ENCODE data around the gene PADI4. TPM values are rescaled to one million over a fixed set of nuclear protein-coding genes. Genes with fewer than 3 reads are reported as not detected.

The PADI4 gene
- total and polyA plus RNA-seq, 2 donors (not counting 3 experiments of a cell fraction or from before 2014, with no cell fraction given) = not detected

GRCh38 chr1:17335821-17336710 is 28.1 kb downstream of the PADI4 start:
- DNase-seq (ENCODE audit: low read depth, low spot score) (peak; percentile 33), FAIRE-seq (peak; percentile 52)
- Histone ChIP-seq H3K4me3 (replicated peaks in 1 of 3; ENCODE audit: insufficient read depth in 1 of 3, low read depth in 1 of 3, low read length in 3 of 3) (no peak overlapping the region), H3K9me3 (replicated peaks; ENCODE audit: control insufficient read depth, insufficient read depth, low read length) (no peaks in the 10 kb centered on the region), H3K4me2 (ENCODE audit: insufficient read depth, low read length) (no peak overlapping the region), H3K79me2 (ENCODE audit: control insufficient read depth, insufficient read depth, low read length) (no peaks in the 10 kb centered on the region), H3K9me1 (replicated peaks; ENCODE audit: control insufficient read depth, extremely low read depth, insufficient read depth, low read length) (no peaks in the 10 kb centered on the region), H3K27me3 (ENCODE audit: control insufficient read depth in 2 of 2, insufficient read depth in 2 of 2, low read length in 2 of 2) (no peaks in the 10 kb centered on the region), H3K36me3 (ENCODE audit: control insufficient read depth in 2 of 2, extremely low read depth in 1 of 2, insufficient read depth in 2 of 2, low read length in 2 of 2) (no peaks in the 10 kb centered on the region), H3K27ac (ENCODE audit: insufficient read depth, low read depth, low read length) (no peak overlapping the region), H2AFZ (ENCODE audit: low read depth, low read length) (no peak overlapping the region), H3K9ac (replicated peaks; ENCODE audit: extremely low read depth, insufficient read depth, low read length) (no peak overlapping the region), H3K4me1 (ENCODE audit: control insufficient read depth, extremely low read depth, insufficient read depth, low read length) (no peaks in the 10 kb centered on the region), H4K20me1 (replicated peaks; ENCODE audit: control insufficient read depth, extremely low read depth, insufficient read depth, low read length) (no peaks in the 10 kb centered on the region)
- POLR2A ChIA-PET = no interaction called here
- CTCF ChIA-PET = interaction anchor here (0.6 to 3.7 kb wide), 13 partner anchors 9 to 276 kb away, joined by 3 to 37 read pairs (median 3); no protein-coding TSS in a partner anchor
- intact Hi-C loops (cut with micrococcal nuclease) = loop anchor here (1.0 kb wide), 3 partner anchors 99 to 277 kb away; no protein-coding TSS in a partner anchor
- dilution Hi-C loops (cut with MboI; ENCODE audit: extremely low pct_ligation_motif_present, low sequenced_read_pairs) = no loop called here
- TF ChIP-seq CTCF (IDR thresholded peaks at IDR 0.05; ENCODE audit: extremely low read depth in 1 of 2, insufficient read depth in 1 of 2, low read depth in 1 of 2, low read length in 2 of 2) (peak; percentile 86 to 88), GATA2 (IDR thresholded peaks at IDR 0.05; ENCODE audit: insufficient read depth, insufficient read length, low read depth, low read length) (no peak)
- BruUV-seq (replicated peaks) = no TSS peak
